Loucy (cell line): ENCODE results near the gene DDX31.

ENCODE experiments used
- EZH2phosphoT487 ChIP-seq: fragments of 200-600 bp; IDR thresholded peaks from 2 replicates; pipeline ENCODE4 v1.6.1; 2018; ENCODE audit warnings: antibody characterized with exemption, mild to moderate bottlenecking, moderate library complexity, borderline replicate concordance
- TF ChIP-seq, protein P1 (sequence below): fragments of 200-600 bp; sonication (generic); conservative IDR thresholded peaks from 2 replicates; pipeline ENCODE4 v1.5.1; 2014; ENCODE audit warnings: mild to moderate bottlenecking, antibody characterized with exemption, low read length

DNA sequence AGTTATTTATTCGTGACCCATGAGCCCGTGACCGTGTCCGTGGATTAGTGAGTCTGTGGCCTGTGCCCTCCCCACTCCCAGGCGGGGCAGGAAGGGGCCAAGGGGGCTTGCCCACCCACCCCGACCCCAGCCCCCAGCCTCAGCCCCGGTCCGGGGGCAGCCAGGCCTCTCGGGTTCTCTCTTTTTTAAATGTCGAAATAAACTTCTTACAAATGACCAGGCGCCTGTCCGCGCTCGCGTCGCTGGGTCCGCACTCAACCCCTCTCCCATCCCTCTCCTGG, 79.8 kb downstream of the DDX31 start:
- TF ChIP-seq, protein P1, sequence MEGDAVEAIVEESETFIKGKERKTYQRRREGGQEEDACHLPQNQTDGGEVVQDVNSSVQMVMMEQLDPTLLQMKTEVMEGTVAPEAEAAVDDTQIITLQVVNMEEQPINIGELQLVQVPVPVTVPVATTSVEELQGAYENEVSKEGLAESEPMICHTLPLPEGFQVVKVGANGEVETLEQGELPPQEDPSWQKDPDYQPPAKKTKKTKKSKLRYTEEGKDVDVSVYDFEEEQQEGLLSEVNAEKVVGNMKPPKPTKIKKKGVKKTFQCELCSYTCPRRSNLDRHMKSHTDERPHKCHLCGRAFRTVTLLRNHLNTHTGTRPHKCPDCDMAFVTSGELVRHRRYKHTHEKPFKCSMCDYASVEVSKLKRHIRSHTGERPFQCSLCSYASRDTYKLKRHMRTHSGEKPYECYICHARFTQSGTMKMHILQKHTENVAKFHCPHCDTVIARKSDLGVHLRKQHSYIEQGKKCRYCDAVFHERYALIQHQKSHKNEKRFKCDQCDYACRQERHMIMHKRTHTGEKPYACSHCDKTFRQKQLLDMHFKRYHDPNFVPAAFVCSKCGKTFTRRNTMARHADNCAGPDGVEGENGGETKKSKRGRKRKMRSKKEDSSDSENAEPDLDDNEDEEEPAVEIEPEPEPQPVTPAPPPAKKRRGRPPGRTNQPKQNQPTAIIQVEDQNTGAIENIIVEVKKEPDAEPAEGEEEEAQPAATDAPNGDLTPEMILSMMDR, result no peak
- TF ChIP-seq EZH2phosphoT487, result no peak
